ENCODE data around the gene RYR2.

Gene RYR2

DNA sequence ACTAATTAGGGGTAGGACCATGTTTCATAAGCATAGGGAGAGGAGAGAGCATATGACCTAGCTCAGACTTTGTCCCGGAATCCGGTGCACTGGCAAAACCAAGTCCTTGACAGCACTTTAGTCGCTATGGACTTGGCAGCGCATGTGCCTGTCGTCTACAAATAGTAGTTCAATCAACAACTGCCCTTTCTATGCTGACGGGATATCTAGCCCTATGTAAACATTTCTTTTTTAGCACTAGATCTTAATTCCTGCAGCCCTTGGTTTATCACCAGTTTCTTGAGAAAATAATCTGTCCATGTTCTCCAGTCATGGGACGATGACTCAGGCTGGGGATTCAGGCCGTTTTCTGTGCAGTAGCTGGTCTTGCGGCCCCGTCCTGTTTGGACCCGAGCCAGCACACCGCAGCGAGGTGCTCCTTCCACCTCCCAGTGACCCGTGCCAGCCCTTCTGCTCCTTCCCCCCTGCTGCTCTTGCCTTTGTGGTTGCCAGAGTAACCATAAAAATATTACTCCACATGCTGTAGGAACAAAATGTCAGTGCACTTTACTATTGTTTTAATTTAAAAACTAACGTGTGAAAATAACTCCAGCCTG lies 29.1 kb upstream of the RYR2 start:
- DNase-seq (ENCODE audit: low read depth), result peak; percentile 28
- no peak overlapping the region for H3K4me3 ChIP-seq (replicated peaks; ENCODE audit: low read depth, low read length)
- no peak for TF ChIP-seq CTCF (IDR thresholded peaks at IDR 0.05; ENCODE audit: low read length, missing control alignments)

DNA sequence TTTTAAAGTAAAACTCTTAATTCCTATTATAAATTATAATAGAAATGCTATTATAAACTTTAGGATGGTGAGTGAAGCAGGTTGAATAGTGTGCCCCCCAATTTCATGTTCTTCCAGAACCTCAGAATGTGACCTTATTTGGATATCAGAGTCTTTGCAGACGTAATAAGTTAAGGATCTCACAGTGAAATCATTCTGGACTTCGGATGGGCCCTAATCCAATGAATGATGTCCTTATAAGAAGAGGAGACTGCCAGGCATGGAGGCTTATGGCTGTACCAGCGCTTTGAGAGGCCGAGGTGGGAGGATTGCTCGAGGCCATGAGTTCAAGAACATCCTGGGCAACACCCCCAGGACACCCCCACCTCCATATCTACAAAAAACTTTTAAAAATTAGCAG lies 28.4 kb upstream of the RYR2 start:
- no peak for DNase-seq (ENCODE audit: low read depth)
- no peak overlapping the region for H3K4me3 ChIP-seq (replicated peaks; ENCODE audit: low read depth, low read length)
- no peak for TF ChIP-seq CTCF (IDR thresholded peaks at IDR 0.05; ENCODE audit: low read length, missing control alignments)

GRCh38 chr1:237016626-237017025 lies 25.4 kb upstream of the RYR2 start:
- DNase-seq (ENCODE audit: low read depth), result no peak
- no peak overlapping the region for H3K4me3 ChIP-seq (replicated peaks; ENCODE audit: low read depth, low read length)
- TF ChIP-seq CTCF (IDR thresholded peaks at IDR 0.05; ENCODE audit: low read length, missing control alignments), result no peak

- H3K4me3 ChIP-seq (replicated peaks; ENCODE audit: low read depth, low read length), result no peak overlapping the region
- TF ChIP-seq CTCF (IDR thresholded peaks at IDR 0.05; ENCODE audit: low read length, missing control alignments), result no peak
- no peak for DNase-seq (ENCODE audit: low read depth)
These were observed 23.1 kb upstream of the RYR2 start for GRCh38 chr1:237018896-237019295.

- no peak for TF ChIP-seq CTCF (IDR thresholded peaks at IDR 0.05; ENCODE audit: low read length, missing control alignments)
- DNase-seq (ENCODE audit: low read depth), result no peak
- no peak overlapping the region for H3K4me3 ChIP-seq (replicated peaks; ENCODE audit: low read depth, low read length)
These were observed 16.5 kb upstream of the RYR2 start for GRCh38 chr1:237025358-237026074.

GRCh38 chr1:237029240-237029639 lies 12.7 kb upstream of the RYR2 start:
- DNase-seq (ENCODE audit: low read depth), result no peak
- no peak overlapping the region for H3K4me3 ChIP-seq (replicated peaks; ENCODE audit: low read depth, low read length)
- no peak for TF ChIP-seq CTCF (IDR thresholded peaks at IDR 0.05; ENCODE audit: low read length, missing control alignments)
